ENCODE data around the gene PIK3R2.

DNA sequence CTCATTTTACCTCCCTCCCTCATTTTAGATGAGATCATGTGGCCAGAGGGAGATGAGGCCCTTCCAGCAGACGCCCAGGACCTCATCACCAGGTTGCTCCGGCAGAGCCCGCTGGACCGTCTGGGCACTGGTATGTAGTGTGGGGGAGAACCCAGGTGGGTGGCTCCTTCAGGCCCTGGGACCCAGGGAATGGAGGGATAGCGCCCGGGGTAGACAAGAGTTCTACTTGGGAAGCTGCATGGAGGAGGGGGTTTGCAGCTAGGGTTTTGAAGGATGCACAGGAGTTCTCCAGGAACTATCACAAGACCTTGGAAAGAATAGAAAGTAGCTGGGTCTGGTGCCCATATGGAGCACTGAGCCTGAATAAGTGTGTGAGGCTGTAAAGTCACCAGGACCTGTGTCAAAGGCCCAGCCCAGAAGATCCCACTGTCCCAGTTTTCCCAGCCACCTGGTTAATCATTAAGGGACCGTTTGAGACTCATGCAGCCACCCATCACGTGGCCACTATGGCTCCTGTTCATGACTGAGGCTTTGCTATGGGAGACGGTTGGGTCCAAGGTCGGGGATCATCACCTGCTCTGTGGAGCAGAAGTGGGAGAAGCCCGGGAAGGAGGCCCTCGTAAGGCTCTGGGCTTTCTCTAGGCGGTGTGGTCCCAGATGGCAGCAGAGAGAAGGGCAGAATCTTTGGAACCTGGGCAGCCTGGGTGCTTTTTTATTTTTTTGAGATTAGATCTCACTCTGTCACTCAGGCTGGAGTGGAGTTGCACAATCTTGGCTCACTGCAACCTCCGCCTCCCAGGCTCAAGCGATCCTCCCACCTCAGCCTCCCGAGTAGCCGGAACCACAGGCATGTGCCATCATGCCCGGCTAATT lies 17.0 kb upstream of the PIK3R2 start:
- TF ChIP-seq, protein P1, sequence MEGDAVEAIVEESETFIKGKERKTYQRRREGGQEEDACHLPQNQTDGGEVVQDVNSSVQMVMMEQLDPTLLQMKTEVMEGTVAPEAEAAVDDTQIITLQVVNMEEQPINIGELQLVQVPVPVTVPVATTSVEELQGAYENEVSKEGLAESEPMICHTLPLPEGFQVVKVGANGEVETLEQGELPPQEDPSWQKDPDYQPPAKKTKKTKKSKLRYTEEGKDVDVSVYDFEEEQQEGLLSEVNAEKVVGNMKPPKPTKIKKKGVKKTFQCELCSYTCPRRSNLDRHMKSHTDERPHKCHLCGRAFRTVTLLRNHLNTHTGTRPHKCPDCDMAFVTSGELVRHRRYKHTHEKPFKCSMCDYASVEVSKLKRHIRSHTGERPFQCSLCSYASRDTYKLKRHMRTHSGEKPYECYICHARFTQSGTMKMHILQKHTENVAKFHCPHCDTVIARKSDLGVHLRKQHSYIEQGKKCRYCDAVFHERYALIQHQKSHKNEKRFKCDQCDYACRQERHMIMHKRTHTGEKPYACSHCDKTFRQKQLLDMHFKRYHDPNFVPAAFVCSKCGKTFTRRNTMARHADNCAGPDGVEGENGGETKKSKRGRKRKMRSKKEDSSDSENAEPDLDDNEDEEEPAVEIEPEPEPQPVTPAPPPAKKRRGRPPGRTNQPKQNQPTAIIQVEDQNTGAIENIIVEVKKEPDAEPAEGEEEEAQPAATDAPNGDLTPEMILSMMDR (IDR thresholded peaks at IDR 0.05): no peak
- no peak for TF ChIP-seq POLR2A (IDR thresholded peaks at IDR 0.05)
